B cell (primary cell): ENCODE results near the gene FLT3LG. TPM values are rescaled to one million over a fixed set of nuclear protein-coding genes. Genes with fewer than 3 reads are reported as not detected.

Experiments
- ATAC-seq: fragments of 200-7000 bp; cut with Tn5 transposase; one replicate; pipeline ENCODE4 v1.10.0; 2021; ENCODE audit warnings: low read depth, mild to moderate bottlenecking, moderate number of reproducible peaks, moderate library complexity
- CTCF ChIA-PET: fragments of 350-600 bp; sonication (Branson Sonifier 250); formaldehyde crosslinking; loops from one replicate; lab custom pipeline; 2021; ENCODE audit warnings: antibody characterized with exemption, inconsistent platforms; lab: Charles Lee
- POLR2A ChIA-PET: fragments of 350-600 bp; sonication (Branson Sonifier 250); formaldehyde crosslinking; loops from one replicate; lab custom pipeline; 2021; ENCODE audit warnings: antibody characterized with exemption; lab: Charles Lee
- DNase-seq: peaks from one replicate; pipeline ENCODE4 v3.0.0; 2013
- H2AFZ ChIP-seq: 2 replicates; pipeline ENCODE4 v1.6.1; 2012; ENCODE audit warnings: mild to moderate bottlenecking, low read depth, low read length; ENCODE audit not compliant: insufficient read depth, poor library complexity, severe bottlenecking
- H3K27ac ChIP-seq, 2 donors: 1 replicate in 1 of 2; 2 replicates in 1 of 2; pipeline ENCODE4 v1.5.1; 2012 to 2013; ENCODE audit warnings: low read length in 2 of 2, mild to moderate bottlenecking in 2 of 2, moderate library complexity in 1 of 2
- H3K27me3 ChIP-seq, 4 experiments: fragments of 200-600 bp in 1 of 4; sonication (generic) in 1 of 4; replicated peaks in 1 of 4; 1 replicate in 2 of 4; 2 replicates in 2 of 4; pipeline versions ENCODE4 v1.6.1 to v1.7.0; 2013 to 2016; ENCODE audit warnings: low read length in 3 of 4, mild to moderate bottlenecking in 2 of 4, mixed read lengths in 1 of 4, moderate library complexity in 1 of 4; ENCODE audit not compliant: insufficient read depth in 4 of 4, control insufficient read depth in 3 of 4; ENCODE audit errors: control extremely low read depth in 1 of 4
- H3K36me3 ChIP-seq, 2 experiments: replicated peaks in 1 of 2; 1 replicate in 1 of 2; 2 replicates in 1 of 2; pipeline versions ENCODE4 v1.6.1 to v1.7.1; 2013; ENCODE audit warnings: low read length in 1 of 2; ENCODE audit not compliant: insufficient read depth in 2 of 2, control insufficient read depth in 1 of 2; ENCODE audit errors: control extremely low read depth in 1 of 2, extremely low read depth in 1 of 2
- H3K4me1 ChIP-seq, 2 donors: fragments of 200-600 bp in 1 of 2; sonication (generic) in 1 of 2; 1 replicate in 1 of 2; 2 replicates in 1 of 2; pipeline versions ENCODE4 v1.5.1 to v1.6.1; 2013 to 2017; ENCODE audit warnings: low read length in 2 of 2; ENCODE audit not compliant: control insufficient read depth in 2 of 2, insufficient read depth in 2 of 2
- H3K4me2 ChIP-seq: replicated peaks from 2 replicates; pipeline ENCODE3; 2012; ENCODE audit warnings: mild to moderate bottlenecking, low read depth, low read length; ENCODE audit not compliant: poor library complexity, severe bottlenecking
- H3K4me3 ChIP-seq, 5 experiments: fragments of 200-600 bp in 1 of 5; sonication (generic) in 1 of 5; 1 replicate in 3 of 5; 2 replicates in 2 of 5; pipeline versions ENCODE4 v1.5.1 to v1.7.0; 2011 to 2016; ENCODE audit warnings: low read length in 4 of 5, mild to moderate bottlenecking in 4 of 5, low read depth in 2 of 5, control low read depth in 1 of 5, moderate library complexity in 1 of 5; ENCODE audit not compliant: insufficient read depth in 1 of 5; ENCODE audit errors: control extremely low read depth in 1 of 5, extremely low read depth in 1 of 5
- H3K79me2 ChIP-seq: fragments of 200-600 bp; sonication (generic); one replicate; pipeline ENCODE4 v1.6.0; 2016; ENCODE audit warnings: low read length; ENCODE audit not compliant: control insufficient read depth, insufficient read depth
- H3K9ac ChIP-seq: fragments of 200-600 bp; sonication (generic); 2 replicates; pipeline ENCODE4 v1.6.1; 2017; ENCODE audit warnings: mild to moderate bottlenecking, low read length, moderate library complexity
- H3K9me3 ChIP-seq, 3 donors: one replicate each; pipeline versions ENCODE4 v1.6.1 to v1.7.1; 2013; ENCODE audit warnings: low read length in 2 of 3; ENCODE audit not compliant: control insufficient read depth in 2 of 3, insufficient read depth in 1 of 3; ENCODE audit errors: control extremely low read depth in 1 of 3
- H4K20me1 ChIP-seq: 2 replicates; pipeline ENCODE4 v1.6.0; 2012; ENCODE audit warnings: mild to moderate bottlenecking, low read length; ENCODE audit not compliant: insufficient read depth, control insufficient read depth, poor library complexity, severe bottlenecking
- H3K27ac Mint-ChIP-seq: one replicate; pipeline ENCODE4 v1.8.0; 2021; ENCODE audit warnings: mixed read lengths
- H3K27me3 Mint-ChIP-seq: one replicate; pipeline ENCODE4 v1.8.0; 2021; ENCODE audit warnings: mixed read lengths
- H3K4me1 Mint-ChIP-seq: one replicate; pipeline ENCODE4 v1.8.0; 2021; ENCODE audit warnings: mixed read lengths
- H3K4me3 Mint-ChIP-seq: one replicate; pipeline ENCODE4 v1.8.0; 2021; ENCODE audit warnings: mixed read lengths
- H3K9me3 Mint-ChIP-seq: one replicate; pipeline ENCODE4 v1.8.0; 2022; ENCODE audit warnings: mixed read lengths; ENCODE audit not compliant: insufficient read depth
- CTCF ChIP-seq: fragments of 200-600 bp; IDR thresholded peaks from one replicate; pipeline ENCODE4 v1.8.0; 2022; ENCODE audit warnings: antibody characterized with exemption, mild to moderate bottlenecking
- EZH2 ChIP-seq: IDR thresholded peaks from 2 replicates; pipeline ENCODE4 v1.6.1; 2012; ENCODE audit warnings: borderline replicate concordance, low read depth, mild to moderate bottlenecking, moderate library complexity, low read length; ENCODE audit not compliant: insufficient read depth, poor library complexity, severe bottlenecking
- WGBS: methylation state at CpG from one replicate; pipeline ENCODE4 v1.1.5; 2013; ENCODE audit warnings: missing lambda C conversion rate; ENCODE audit not compliant: insufficient coverage; 5-methylcytosine and 5-hydroxymethylcytosine counted together
- intact Hi-C: fragments of 100-400 bp; cut with micrococcal nuclease; formaldehyde crosslinking; loops from one replicate; pipeline ENCODE4 v1.10.0; 2022
- polyA plus RNA-seq: library from polyadenylated mRNA; depleted of rRNA; stranded (reverse); fragments of >200 nt; gene quantifications from 2 replicates; pipeline ENCODE4 v1.2.3, GENCODE V29; 2012
- total RNA-seq, 2 donors: library from RNA; stranded (reverse); fragments of 120-200 nt in 1 of 2; gene quantifications; 1 replicate in 1 of 2; 2 replicates in 1 of 2; pipeline versions ENCODE4 v1.2.3 to v1.2.4, GENCODE V29; 2013 to 2022

The FLT3LG gene
- total and polyA plus RNA-seq, 2 donors (not counting 1 experiment from before 2014, with no cell fraction given): 31.0 to 49.8 TPM

- WGBS: 70% methylated on average over 13 of the region's 14 CpGs
- Mint-ChIP-seq H3K27ac (peak overlapping the region; percentile 99), H3K9me3 (no peaks in the 10 kb centered on the region), H3K4me3 (no peak overlapping the region), H3K4me1 (peaks cover 51% of the 10 kb centered on the region), H3K27me3 (no peaks in the 10 kb centered on the region)
- H3K27ac ChIP-seq: peak overlapping the region; percentile 89 to 98
- H2AFZ ChIP-seq: peak overlapping the region; percentile 34
- H3K9me3 ChIP-seq: no peaks in the 10 kb centered on the region
- CTCF ChIA-PET: interaction anchor here (0.7 to 5.3 kb wide), 20 partner anchors 9 to 290 kb away, joined by 3 to 50 read pairs (median 4); partner anchors contain the start of gene PRMT1
- TF ChIP-seq CTCF: peak; percentile 70
- TF ChIP-seq EZH2: no peak
- H3K36me3 ChIP-seq: peaks cover 2 to 22% of the 10 kb centered on the region in 2 experiments
- H3K4me1 ChIP-seq: peaks cover 31 to 55% of the 10 kb centered on the region in 2 donors
- no peaks in the 10 kb centered on the region for H3K27me3 ChIP-seq
- no peak overlapping the region for H3K9ac ChIP-seq
- H3K4me3 ChIP-seq: no peak overlapping the region
- DNase-seq: peak; percentile 72
- POLR2A ChIA-PET: interaction anchor here (0.8 to 1.0 kb wide), 2 partner anchors 78 to 174 kb away, joined by 3 to 4 read pairs; partner anchors contain the start of genes NOSIP and PRRG2
- intact Hi-C loops: no loop called here
- H4K20me1 ChIP-seq: peaks cover 27% of the 10 kb centered on the region
- H3K79me2 ChIP-seq: peaks cover 25% of the 10 kb centered on the region
- ATAC-seq: no peak
- no peak overlapping the region for H3K4me2 ChIP-seq
Measured at GRCh38 chr19:49502866-49503581, 29.0 kb downstream of the FLT3LG start.

- 85% methylated on average over 8 of the region's 9 CpGs for WGBS
- peaks cover 0 to 17% of the 10 kb centered on the region in 2 experiments for H3K36me3 ChIP-seq
- intact Hi-C loops: no loop called here
- H3K9me3 ChIP-seq: no peaks in the 10 kb centered on the region
- DNase-seq (no peak), ATAC-seq (no peak)
- no peaks in the 10 kb centered on the region for H3K9me3 Mint-ChIP-seq
- H3K79me2 ChIP-seq: peaks cover 19% of the 10 kb centered on the region
- ChIA-PET CTCF (interaction anchor here (0.7 to 5.3 kb wide), 15 partner anchors 10 to 290 kb away, joined by 3 to 50 read pairs (median 4); partner anchors contain the start of gene PRMT1), POLR2A (interaction anchor here (0.5 to 1.0 kb wide), 2 partner anchors 77 to 520 kb away, joined by 3 read pairs; partner anchors contain the start of genes NOSIP and PRRG2)
- H3K4me1 Mint-ChIP-seq: peaks cover 46% of the 10 kb centered on the region
- H3K4me3 ChIP-seq: no peak overlapping the region
- H4K20me1 ChIP-seq: peaks cover 21% of the 10 kb centered on the region
- peak overlapping the region in 1 of 2 donors; percentile 98 for H3K27ac ChIP-seq
- H3K4me3 Mint-ChIP-seq: no peak overlapping the region
- no peak overlapping the region for H3K4me2 ChIP-seq
- no peak overlapping the region for H3K27ac Mint-ChIP-seq
- no peak overlapping the region for H3K9ac ChIP-seq
- TF ChIP-seq EZH2: no peak
- TF ChIP-seq CTCF: no peak
- peak overlapping the region; percentile 34 for H2AFZ ChIP-seq
- H3K27me3 ChIP-seq: no peaks in the 10 kb centered on the region
- peaks cover 26 to 50% of the 10 kb centered on the region in 2 donors for H3K4me1 ChIP-seq
- H3K27me3 Mint-ChIP-seq: no peaks in the 10 kb centered on the region
Measured at GRCh38 chr19:49503582-49503962, 29.6 kb downstream of the FLT3LG start.
